Putamen (tissue), 1 donor: Measurements from ENCODE around the gene YWHAB.
"Not testable (repeated sequence)": the region's sequence is repeated elsewhere in the genome, so short reads cannot be mapped to it uniquely, and the experiment has no call there.

ENCODE experiments used
- DNase-seq: peaks from one replicate; pipeline ENCODE4 v3.0.0-alpha.2; 2016; ENCODE audit warnings: low spot score

YWHAB gene

DNA sequence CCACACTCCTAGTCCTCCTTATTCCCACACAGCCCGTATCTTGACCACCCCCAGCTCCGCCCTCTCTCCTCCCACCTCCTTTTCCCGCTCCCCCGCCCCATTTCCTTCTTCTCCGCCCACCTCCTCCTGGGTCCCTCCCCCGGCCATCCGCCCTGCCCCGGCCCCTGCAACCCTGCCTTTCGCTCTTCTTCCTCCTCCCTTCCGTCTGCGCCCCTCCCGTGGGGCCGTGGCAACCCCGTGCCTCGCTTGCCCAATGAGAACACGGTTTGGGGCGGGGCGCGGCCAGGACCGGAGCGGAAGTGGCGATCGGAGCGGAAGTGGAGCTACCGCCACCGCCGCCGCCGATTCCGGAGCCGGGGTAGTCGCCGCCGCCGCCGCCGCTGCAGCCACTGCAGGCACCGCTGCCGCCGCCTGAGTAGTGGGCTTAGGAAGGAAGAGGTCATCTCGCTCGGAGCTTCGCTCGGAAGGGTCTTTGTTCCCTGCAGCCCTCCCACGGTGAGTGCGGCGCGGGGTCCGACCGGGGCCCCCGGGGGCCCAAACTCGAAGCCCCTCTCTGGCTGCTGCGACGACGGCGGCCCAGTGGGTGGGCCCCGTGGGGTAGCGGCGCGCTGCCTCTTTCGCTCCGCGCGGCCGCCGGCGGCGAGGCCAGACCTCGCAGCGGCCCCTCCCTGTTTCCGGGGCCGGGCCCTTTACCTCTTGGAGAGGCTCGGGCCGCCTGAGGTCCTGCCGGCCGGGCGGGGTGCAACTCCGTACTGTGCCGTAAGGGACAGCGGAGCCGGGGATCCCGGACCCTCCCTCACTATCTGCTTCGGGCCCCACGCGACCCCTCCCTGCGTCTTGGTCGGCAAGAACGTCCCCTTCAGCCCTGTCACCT, at the start of gene YWHAB:
TSS of gene YWHAB (plus strand) at position 314 of the 874 bp plus-strand sequence. CDS start 15,829 bp downstream, outside the sequence.
- DNase-seq, result peak; percentile 98

DNA sequence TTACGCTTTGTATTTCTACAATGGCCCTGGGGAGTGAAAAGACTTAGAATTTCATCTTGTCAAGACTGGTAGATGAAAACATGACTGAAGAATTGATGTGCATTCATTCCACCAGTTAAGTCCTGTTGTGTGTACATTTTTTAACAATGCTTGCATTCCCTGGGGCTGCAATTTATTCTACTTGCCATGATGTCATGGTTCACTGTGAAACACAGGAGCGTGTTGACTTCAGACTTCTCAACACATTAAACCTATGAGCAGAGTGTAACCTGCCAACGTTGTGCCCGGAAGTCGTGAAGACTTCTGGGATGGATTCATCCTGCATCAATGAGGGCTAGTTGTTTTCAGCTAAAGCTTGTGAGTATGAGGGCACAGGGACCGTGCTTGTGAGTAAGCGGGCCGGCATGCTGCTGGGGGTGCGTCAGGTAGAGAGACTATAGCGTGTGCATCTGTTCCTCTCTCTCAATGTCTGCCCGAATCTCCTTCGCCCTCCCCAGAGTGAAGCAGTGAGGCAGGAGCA, 48.8 kb upstream of the YWHAB start:
- DNase-seq, result no peak

- DNase-seq, result no peak
Observed at GRCh38 chr20:44837946-44838345, 47.6 kb upstream of the YWHAB start.

DNA sequence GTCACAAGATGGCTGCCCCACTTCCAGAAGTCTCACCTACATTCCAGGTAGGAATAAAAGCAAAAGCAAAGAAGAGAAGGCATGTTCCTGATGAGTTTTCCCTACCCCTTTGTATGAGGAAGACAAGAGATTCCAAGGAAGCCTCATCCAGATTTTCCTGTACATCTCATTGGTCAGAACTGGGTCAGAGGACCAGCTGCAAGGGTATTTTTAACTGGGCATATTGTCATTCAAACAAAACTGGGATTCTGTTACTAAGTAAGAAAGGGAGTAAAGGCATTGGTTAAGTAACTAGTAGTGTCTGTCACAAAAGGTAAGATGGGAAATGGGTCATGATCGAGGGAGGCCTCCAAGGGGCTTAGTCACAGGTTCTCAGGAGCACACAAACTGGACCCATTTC, 47.0 kb upstream of the YWHAB start:
- DNase-seq, result no peak

DNA sequence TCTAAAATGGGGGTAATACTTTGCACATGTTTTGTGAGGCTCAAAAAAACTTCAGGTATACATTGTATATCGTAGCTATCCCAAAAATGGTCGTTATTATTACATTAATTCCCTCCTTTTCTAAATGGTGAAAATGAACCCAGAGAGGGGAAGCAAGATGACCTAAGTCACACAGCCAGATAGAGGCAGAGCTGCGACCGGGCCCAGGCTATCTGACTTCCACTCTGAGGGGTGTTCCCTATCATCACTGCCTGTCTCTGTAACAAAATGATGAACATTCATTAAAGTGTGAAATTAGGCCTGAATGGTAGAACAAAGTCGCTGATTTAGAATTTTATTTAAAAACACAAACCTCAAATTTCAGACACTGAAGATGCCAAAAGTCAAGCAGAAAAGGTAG, 46.0 kb upstream of the YWHAB start:
- DNase-seq, result no peak

GRCh38 chr20:44840826-44841225, 44.7 kb upstream of the YWHAB start:
- DNase-seq, result no peak

GRCh38 chr20:44841955-44842354, 43.5 kb upstream of the YWHAB start:
- DNase-seq, result no peak

- DNase-seq, result no peak
Observed at GRCh38 chr20:44843876-44844275, 41.6 kb upstream of the YWHAB start.

DNA sequence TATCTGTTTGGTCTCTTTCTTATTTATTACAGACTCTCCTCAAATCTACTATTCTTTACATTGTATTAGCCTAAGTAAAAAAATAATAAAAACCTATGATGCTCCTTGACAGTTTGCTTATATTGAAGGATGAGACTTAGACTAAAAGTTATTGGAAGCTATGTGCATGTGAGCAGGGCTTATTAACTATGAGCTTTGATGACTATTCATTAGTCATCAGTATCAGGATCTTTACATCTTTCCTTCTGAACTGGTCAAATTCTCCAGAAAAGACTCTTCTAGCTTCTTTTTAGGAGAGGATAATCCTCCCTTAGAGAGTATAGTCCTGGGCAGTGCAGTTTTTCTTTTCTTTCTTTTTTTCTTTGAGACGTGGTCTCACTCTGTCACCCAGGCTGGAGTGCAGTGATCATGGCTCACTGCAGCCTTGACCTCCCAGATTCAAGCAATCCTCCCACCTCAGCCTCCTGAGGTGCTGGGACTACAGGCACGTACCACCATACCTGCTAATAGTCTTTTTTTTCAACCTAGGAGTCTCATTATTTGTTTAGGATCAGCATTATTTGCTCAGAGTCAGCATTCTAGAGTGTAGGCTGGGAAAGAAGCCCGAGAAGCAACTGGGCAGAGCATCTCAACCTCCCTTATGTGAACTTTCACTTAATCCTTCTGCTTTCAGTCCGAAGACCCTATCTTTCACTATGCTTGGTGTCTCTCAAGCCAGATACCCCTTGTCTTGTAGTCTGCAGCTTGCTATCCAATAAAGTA, 37.1 kb upstream of the YWHAB start:
- DNase-seq, result no peak

- no peak for DNase-seq
Observed at GRCh38 chr20:44849703-44850102, 35.8 kb upstream of the YWHAB start.

DNA sequence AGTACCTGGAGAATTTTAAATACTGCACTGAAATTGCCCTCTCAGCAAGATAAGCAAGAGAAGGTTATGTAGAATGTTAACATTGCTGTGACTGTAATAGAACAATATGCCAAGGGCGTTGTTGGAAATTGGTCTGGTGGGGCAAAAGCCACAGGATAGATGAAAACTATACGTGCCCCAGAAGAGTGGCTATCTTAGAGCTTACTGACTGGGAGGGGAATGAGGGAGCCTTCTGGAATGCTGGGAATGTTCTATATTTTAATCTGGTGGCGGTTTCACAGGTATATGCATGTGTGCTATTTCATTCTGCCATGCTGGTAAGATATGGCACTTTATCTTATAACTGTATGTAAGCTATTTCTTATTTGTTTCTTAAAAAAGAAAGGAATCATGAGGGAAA, 35.2 kb upstream of the YWHAB start:
- no peak for DNase-seq

- DNase-seq, result no peak
Observed at GRCh38 chr20:44850837-44851236, 34.7 kb upstream of the YWHAB start.

GRCh38 chr20:44851545-44851944, 34.0 kb upstream of the YWHAB start:
- no peak for DNase-seq

GRCh38 chr20:44856442-44856841, 29.1 kb upstream of the YWHAB start:
- no peak for DNase-seq

GRCh38 chr20:44856856-44857448, 28.6 kb upstream of the YWHAB start:
- DNase-seq, result no peak

DNA sequence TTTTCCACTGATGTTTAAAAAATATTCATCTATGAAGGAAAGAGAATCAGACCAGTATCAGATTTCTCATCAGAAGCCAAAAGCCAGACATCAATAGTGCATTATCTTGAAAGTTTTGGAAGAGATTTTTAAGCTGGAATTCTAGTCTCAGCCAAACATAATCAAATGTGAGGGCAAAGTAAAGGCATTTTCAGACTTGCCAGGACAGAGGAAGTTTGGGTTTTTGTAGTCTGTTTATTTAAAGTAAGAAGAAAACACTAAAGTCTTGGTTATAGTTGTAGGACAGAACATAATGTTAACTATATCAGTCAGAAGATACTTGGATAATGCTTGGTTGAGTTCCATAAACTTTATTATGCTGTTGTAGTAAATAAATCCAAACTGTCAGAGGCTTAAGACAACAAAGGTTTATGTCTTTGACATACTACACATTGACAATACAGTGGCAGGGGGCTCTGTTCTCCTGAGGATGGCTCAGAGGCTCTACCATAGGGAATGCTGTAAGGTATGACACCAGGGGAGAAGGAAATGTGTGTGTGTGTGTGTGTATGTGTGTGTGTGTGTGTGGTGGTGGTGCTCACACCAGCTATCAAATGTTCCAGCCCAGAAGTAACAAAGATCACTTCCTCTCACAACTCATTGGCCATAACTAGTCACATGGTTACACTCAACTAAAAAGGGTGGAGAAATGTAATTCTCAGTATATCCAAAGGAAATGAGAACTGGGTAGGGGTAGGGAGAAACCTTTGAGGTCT, 26.7 kb upstream of the YWHAB start:
- no peak for DNase-seq

GRCh38 chr20:44861531-44862006, 23.9 kb upstream of the YWHAB start:
- no peak for DNase-seq

- no peak for DNase-seq
Observed at GRCh38 chr20:44862286-44862685, 23.2 kb upstream of the YWHAB start.

GRCh38 chr20:44863365-44864084, 22.0 kb upstream of the YWHAB start:
- not testable (repeated sequence) for DNase-seq

DNA sequence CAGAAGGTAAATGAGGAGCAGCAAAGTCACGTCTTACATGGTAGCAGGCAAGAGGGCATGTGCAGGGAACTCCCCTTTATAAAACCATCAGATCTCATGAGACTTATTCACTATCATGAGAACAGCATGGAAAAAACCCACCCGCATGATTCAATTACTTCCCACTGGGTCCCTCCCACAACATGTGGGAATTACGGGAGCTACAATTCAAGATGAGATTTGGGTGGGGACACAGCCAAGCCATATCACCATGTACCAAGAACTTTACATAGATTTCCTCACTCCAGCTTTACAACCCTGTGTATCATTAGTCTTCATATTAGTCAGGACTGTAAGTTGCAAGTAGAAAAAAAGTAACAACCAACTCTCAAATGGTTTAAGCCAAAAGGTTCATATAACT, 21.0 kb upstream of the YWHAB start:
- DNase-seq, result not testable (repeated sequence)
